ENCODE measurements around the gene HDAC4.
"Not testable (repeated sequence)": the region's sequence is repeated elsewhere in the genome, so short reads cannot be mapped to it uniquely, and the experiment has no call there.

Gene HDAC4
- 54.0 to 79.2 reads per million in 2 donors for total RNA-seq

DNA sequence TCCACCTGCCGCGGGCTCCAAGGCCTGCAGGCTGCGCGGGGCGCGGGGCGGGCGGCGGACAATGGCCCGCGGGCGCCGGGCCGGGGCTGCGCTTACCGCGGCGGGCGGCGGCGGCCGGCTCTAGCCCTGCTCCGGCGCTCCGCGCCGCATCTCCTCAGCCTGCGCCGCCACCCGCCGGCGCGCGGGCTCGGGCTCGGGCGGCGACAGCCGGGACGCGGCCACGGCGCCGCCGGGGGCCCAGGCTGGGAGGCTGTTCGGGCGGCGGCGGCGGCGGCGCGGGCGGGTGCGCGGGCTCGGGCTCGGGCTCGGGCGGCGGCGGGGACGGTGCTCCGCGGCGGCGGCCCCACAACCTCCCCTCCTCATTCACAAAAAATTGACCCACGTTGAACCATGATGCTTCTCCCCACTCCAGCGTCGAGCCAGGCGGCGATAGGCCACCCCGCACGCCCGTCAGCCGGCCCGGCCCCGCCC, at the start of gene HDAC4:
Gene HDAC4, minus strand, starts transcription at position 425 of the 471 bp plus-strand sequence. CDS start 48,321 bp downstream, outside the sequence.
- DNase-seq: no peak

GRCh38 chr2:239449468-239449867, 48.6 kb upstream of the HDAC4 start:
- DNase-seq: not testable (repeated sequence)

DNA sequence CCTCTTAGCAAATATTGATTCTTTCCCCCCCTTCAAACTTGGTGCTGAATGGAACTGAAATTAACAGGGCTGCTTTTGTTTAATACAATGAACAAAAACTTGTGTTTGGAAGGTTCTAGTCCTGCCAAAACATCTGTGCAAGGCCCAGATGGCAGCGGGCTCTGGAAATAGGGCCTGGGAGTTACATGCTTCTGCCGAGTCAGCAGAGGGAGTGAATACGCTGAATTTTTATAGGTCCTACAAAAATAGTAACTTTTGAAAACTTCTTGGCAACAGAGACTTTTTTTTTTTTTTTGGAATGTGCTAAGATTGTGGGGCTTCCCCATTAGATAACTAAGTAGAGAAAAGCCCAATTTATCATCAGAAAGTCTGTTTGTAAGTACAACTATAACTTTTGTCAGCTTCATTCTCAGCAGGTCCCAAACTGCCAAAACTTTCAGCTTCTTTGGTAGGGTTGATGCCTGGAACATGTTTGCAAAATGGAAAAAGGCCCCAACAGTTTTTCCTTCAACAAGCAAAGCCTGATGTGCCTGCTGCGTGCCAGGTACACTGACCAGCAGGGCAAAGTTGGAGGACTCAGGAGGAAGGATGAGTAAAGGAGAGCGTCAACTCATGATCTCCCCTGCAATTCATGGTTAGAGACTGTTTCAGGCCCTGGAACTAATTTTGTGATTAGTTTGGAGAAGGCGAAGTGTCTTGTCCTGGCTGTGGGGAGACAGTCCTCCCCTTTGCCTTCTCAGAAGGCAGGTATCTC, 45.1 kb upstream of the HDAC4 start:
- no peak for DNase-seq

DNA sequence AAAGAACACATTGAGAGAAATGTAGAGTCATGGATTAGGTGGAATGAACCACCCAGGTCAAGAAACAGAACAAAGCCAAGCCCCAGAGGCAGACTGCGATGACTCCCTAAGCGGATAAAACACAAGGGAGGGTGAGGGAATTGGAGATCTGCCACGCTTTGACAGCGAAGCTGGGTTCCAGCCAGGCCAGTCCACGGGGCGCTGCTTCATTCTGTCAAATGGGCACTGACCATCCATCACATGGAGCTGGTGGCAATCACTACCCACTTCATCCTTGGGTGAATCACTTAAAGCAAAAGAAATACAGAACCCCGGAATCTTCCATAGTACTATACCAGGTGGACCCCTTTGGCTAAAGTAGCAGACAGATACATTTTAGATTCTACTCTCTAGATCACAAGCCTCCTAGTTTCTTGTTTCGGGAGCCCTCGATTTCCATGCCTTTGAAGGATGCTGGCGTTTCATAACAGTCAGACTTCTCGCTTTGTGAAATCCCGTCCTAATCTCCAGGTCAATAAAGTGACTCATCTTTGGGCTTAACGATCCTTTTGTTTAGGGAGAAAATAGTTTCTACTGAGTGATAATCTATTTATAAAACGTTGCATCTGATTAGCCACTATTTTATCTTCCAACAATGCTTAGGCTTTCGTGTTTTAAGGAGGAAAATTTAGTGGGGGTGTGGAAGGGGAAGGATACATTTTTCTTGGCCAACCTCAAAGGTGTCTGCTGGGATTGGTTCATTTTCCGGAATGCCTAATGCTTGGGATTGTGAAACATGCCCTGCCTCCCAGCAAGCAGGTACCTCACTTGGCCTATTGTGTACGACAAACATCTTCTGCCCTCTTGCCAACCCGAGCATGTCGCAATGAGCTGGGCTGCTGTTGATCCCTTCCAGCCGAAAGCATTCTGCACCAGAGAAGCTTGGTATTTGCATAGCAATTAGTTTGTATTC, 44.1 kb upstream of the HDAC4 start:
- DNase-seq: no peak

DNA sequence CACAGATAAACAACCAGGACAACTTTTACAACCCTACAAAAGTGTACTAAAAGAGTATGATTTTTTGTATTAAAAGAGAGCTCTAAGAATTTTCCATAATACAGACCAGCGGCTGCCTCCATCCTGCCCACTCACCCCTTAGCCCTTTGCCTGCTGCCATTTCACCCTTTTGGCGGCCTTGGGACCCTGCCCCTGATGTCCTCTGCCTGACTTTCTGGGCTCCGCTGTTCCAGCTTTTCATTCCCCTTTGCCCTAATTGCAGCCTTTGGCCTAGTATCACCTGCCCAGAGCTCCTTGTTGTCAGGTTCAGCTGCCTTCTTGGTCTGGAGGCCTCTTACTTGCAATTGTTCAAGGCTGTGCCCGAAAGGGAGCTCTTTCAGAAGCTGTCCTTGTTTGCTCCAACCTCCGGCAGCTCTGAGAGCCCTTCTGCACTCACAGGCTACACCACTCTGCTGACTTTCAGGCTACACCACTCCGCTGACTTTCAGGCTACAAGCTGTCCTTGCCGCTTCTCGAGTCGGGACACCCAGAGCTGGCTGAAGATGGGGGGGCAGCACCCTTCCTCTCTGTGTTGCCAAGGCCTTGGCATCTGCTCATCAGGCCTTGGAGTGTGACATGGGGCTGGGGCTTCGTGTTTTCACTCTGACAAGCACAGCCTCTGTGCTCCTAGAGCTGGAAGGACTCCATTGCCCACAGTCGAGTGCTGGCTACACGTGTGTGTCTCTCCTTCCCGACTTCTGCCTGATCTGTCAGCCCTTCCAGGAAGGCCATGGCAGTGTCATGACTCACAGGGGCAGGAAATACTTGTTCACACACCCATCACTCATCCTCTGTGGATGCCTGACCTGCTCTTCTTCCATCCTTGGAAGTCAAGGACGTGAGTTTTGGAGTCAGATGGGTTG, 43.1 kb upstream of the HDAC4 start:
- no peak for DNase-seq

DNA sequence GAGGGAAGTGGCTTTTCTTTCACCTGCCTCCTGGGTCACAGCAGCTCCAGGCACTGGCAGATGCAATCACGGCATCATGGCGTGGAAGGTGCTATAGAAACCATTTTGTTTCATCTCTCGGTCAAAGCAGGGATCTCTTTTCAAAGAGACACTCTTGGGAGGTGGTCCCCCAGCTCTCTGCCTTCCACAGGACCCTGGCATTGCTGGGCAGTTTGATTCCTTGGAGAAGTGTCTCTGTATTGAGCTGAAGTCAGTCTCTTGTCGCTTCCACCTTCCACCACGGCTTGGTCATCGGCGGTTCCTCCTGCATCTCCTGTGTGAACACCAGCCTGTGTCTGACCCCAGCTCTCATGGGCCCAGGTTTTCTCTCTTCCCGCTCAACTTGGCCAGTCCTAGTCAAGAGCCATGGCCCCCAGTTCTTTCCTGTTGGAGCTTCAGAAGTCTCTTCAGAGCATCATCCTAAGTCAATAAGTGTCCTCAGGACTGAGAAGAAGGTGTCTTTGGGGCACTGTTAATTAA, 42.3 kb upstream of the HDAC4 start:
- no peak for DNase-seq

DNA sequence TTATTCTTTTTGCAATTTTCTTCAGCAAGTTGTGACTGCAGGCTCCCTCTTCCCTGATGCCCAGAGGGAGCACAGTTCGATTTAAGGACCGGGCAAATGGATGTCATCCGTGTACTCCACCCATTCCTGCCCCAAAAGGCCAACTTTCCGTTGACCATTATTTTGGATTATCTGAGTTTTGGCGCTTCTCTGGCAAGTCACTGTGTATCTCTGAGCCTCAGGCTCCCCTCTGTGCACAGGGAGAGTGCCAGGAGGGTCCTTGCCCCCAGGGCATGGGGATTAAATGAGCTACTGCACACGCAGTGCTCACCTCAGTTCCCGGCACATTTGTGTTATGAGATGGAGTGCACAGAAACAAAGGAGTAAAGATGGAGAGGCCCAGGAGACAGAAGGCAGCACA, 41.4 kb upstream of the HDAC4 start:
- no peak for DNase-seq

DNA sequence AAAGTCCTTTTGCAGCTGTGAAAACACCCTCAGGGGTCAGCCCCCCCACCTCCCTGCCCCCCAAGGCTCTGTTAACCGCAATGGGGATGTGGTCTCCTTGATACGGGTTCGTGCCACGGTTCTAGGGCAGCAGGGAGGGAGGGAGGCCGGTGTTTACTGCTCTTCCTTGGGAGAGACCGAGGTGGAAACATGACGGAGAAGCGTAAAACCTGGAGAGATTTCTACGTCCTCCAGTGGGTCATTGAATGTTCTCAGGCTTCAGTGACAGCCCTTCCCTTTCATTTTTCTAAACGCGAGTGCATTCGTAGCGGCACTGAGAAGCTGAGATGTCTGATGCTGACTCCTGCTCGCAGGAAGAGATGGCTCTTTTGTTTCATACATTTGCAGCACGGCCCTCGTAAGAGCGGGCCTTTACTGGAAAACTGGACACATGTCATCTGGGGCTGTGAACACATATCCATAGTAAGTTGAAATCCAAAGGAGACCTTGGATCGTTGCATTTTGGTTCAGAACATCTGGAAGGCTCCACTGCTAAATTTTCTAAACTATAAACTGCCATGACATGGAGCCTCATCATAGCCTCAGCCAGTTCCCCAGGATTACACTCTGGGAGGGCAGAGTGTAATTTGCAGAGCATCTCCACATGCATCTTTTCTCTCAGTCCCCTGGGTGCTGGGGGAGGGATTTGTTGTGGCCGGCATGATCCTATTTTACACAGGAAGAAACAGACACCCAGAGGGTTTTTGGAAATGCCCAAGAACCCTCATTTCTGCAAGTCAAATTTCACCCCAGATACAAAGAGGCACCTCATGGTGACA, 40.6 kb upstream of the HDAC4 start:
- no peak for DNase-seq

- DNase-seq: no peak
These were observed 39.7 kb upstream of the HDAC4 start for GRCh38 chr2:239440511-239440959.

- DNase-seq: no peak
These were observed 39.0 kb upstream of the HDAC4 start for GRCh38 chr2:239439754-239440315.

GRCh38 chr2:239438995-239439753, 38.4 kb upstream of the HDAC4 start:
- DNase-seq: no peak

DNA sequence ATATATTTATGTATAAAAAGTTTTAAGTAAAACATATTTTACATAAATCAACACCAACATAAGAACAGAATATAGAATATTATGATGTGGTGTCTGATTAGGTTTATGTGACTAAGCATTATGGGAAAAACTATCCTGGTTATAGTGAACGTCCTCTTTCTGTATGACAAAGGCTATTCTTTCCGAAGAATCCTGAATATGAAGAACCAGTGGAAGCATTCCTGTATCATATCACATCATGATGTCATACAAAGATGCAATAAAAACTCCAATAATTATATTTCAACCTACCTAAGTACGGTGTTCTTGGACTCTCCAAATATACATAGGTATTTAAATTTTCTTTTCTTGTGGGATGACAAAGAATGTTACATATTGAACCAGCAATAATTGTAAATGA, 37.5 kb upstream of the HDAC4 start:
- no peak for DNase-seq

- no peak for DNase-seq
These were observed 36.0 kb upstream of the HDAC4 start for GRCh38 chr2:239436669-239437335.

DNA sequence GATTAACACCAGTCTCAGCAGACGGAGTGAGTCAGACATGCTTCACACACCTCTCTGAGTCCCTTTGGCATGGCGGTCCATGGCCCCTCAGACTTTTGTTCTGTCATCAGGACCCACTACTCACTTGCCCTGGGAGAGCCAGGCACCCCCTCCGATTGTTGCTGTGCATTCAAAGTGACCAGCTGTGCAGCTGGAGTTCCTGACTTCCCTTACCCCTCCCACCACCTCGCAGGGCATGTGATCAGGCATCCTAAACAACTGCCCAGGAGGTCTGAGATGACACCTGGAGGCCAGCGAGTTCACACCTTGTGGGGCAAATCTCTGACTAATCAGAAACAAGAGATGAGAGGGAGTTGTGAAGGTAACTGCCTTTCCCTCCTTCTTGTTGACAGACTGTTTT, 35.3 kb upstream of the HDAC4 start:
- DNase-seq: no peak

DNA sequence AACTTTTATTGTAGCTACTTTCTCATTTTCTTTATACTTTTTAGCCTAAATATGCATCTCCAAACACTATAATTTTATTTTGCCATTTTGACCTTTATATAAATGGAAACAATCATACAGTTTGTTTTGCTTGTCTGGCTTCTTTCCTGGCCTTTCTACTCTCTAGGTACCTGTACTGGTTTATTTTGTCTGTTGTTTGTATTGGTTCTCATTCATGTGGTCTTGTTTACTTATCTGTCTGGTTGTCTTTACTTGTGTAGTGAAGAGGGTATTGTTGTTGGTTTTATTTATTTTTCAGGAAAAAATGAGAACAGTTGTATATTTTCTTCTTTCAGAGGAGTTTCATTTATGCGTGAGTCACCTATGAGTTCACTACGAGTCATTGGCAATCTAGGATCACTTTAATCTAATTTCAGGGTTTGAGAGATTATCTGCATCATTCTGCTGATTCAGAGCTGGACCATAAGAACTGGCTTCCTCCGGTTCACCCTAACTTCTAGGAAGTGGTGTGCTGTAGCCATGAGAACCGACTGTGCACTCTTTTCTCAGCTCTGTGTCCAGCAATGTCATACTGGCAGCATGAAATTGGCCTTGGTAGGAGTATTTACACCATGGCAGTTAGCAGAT, 33.1 kb upstream of the HDAC4 start:
- DNase-seq: no peak

DNA sequence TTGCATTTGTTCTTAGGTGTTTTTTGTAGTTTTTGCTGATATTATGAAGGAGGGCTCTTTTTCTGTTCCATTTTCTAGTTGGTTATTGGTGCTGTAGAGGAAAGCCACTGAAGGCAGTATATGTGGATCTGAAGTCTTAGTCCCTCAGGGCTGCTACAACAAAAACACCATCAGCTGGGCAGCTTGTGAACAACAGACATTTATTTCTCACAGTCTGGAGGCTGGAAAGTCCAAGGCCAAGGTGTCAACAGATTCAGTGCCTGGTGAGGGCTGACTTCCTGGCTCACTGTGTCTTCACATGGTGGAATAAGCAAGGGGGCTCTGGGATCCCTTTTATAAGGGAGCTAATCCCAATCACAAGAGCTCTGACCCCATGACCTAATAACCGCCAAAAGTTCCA, 31.4 kb upstream of the HDAC4 start:
- DNase-seq: no peak

GRCh38 chr2:239431536-239431935, 30.7 kb upstream of the HDAC4 start:
- no peak for DNase-seq

DNA sequence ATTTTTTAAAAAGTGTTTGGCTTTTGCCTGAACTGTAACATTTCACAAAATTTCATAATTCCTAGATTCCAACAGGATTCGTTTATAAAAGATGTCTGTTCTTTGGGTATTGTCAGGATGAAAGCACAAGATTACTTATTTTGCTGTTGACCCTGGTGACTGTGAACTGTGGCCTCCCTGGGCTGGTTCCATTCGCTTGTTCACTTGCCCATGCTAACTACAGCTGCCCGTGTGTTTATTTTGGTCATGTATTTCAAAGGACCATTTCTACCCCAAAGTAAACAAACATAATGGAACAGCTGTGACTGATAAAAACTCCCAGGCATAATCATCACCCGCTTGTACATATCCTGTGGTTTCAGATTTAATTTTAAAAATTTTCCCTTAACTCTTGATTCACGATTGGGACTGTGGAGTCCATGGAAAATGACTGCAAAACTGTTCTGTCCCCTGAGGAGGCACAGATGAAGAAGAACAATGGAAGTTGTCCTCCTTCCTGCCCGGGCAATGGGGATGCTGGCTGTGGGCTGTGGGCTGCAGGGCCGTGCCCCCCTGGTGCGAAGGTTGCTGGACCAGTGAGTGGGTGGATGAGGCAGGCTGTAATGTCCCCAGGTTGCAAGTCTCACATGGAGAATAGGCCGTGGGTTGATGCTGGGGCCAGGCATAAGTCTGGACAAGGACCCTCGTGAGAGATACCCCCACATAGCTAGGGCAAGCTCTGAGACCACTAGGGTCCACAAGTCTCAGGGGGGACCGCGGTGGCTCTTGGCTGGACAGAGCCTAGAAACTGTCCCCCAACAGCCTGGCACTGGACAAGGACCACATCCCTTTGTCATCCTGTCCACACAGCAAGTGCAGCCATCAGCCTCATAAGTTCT, 28.9 kb upstream of the HDAC4 start:
- DNase-seq: no peak
